ENCODE data around the gene ATP5F1D. TPM values are rescaled to one million over a fixed set of nuclear protein-coding genes. Genes with fewer than 3 reads are reported as not detected.

The ATP5F1D gene
- total and polyA plus RNA-seq, 2 of the 13 experiments (the other 11 are each of a cell fraction or from before 2014, with no cell fraction given): 39.4 to 78.7 TPM

DNA sequence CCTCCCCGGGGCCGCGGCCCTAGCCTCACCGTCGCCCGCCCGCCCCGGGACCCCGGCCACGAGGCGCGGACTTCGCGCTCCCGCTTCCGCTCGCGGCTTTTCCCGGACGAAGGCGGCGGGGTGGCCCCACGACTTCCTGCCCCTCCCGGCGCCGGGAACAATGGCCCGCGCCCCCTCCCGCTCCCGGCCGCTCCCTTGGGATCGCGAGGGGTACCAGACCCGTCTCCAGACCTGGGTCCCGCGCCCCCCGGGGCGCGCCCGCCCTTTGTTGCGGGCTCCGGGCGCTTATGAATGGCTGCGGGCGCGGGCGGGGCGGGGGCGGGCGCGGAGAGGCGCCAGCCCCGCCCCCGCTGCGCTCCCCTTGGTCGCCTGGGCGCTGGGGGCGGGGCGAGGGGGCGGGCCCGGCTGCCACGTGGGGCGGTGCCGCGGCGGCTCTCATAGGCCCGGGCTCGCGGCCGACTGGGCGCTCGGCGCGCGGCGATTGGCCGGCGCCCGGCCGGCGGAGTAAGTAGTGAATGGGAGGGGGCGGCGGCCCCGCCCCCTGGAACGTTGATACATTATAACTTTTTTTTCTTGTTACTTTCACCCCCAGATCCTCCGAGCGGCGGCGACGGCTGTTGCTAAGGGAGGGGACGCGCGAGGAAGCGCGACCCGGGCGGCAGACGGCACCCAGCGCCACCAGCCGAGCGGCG is 7.9 kb downstream of the ATP5F1D start (continued):
- no peak for TF ChIP-seq ARHGAP35 (CRISPR knock-in tag; IDR thresholded peaks at IDR 0.05; ENCODE audit: borderline replicate concordance)
- TF ChIP-seq, protein P1, sequence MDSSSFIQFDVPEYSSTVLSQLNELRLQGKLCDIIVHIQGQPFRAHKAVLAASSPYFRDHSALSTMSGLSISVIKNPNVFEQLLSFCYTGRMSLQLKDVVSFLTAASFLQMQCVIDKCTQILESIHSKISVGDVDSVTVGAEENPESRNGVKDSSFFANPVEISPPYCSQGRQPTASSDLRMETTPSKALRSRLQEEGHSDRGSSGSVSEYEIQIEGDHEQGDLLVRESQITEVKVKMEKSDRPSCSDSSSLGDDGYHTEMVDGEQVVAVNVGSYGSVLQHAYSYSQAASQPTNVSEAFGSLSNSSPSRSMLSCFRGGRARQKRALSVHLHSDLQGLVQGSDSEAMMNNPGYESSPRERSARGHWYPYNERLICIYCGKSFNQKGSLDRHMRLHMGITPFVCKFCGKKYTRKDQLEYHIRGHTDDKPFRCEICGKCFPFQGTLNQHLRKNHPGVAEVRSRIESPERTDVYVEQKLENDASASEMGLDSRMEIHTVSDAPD (CRISPR knock-in tag; IDR thresholded peaks at IDR 0.05): 0 out of 2 replicates have a peak, but pooled peaks have one; percentile 28
- TF ChIP-seq SMYD3 (CRISPR knock-in tag; IDR thresholded peaks at IDR 0.05): no peak
- TF ChIP-seq MEIS1 (CRISPR knock-in tag; IDR thresholded peaks at IDR 0.05; ENCODE audit: borderline replicate concordance): 0 out of 2 replicates have a peak, but pooled peaks have one; percentile 26
- TF ChIP-seq, protein P2, sequence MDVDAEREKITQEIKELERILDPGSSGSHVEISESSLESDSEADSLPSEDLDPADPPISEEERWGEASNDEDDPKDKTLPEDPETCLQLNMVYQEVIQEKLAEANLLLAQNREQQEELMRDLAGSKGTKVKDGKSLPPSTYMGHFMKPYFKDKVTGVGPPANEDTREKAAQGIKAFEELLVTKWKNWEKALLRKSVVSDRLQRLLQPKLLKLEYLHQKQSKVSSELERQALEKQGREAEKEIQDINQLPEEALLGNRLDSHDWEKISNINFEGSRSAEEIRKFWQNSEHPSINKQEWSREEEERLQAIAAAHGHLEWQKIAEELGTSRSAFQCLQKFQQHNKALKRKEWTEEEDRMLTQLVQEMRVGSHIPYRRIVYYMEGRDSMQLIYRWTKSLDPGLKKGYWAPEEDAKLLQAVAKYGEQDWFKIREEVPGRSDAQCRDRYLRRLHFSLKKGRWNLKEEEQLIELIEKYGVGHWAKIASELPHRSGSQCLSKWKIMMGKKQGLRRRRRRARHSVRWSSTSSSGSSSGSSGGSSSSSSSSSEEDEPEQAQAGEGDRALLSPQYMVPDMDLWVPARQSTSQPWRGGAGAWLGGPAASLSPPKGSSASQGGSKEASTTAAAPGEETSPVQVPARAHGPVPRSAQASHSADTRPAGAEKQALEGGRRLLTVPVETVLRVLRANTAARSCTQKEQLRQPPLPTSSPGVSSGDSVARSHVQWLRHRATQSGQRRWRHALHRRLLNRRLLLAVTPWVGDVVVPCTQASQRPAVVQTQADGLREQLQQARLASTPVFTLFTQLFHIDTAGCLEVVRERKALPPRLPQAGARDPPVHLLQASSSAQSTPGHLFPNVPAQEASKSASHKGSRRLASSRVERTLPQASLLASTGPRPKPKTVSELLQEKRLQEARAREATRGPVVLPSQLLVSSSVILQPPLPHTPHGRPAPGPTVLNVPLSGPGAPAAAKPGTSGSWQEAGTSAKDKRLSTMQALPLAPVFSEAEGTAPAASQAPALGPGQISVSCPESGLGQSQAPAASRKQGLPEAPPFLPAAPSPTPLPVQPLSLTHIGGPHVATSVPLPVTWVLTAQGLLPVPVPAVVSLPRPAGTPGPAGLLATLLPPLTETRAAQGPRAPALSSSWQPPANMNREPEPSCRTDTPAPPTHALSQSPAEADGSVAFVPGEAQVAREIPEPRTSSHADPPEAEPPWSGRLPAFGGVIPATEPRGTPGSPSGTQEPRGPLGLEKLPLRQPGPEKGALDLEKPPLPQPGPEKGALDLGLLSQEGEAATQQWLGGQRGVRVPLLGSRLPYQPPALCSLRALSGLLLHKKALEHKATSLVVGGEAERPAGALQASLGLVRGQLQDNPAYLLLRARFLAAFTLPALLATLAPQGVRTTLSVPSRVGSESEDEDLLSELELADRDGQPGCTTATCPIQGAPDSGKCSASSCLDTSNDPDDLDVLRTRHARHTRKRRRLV (CRISPR knock-in tag; IDR thresholded peaks at IDR 0.05): no peak
- TF ChIP-seq NR3C1 (CRISPR knock-in tag; IDR thresholded peaks at IDR 0.05): no peak
- no peak for TF ChIP-seq PCBP2 (optimal IDR thresholded peaks at IDR 0.05; ENCODE audit: low read depth, low read length, poor library complexity, severe bottlenecking)
- no peak for TF ChIP-seq GABPA (IDR thresholded peaks at IDR 0.05; ENCODE audit: low read depth, low read length)
- peak; percentile 71 for TF ChIP-seq GABPA (CRISPR knock-in tag; IDR thresholded peaks at IDR 0.05; ENCODE audit: low read depth)
- peak; percentile 24; the same call in 1 of the 2 replicates for TF ChIP-seq RFX1 (IDR thresholded peaks at IDR 0.05)
- TF ChIP-seq, protein P3, sequence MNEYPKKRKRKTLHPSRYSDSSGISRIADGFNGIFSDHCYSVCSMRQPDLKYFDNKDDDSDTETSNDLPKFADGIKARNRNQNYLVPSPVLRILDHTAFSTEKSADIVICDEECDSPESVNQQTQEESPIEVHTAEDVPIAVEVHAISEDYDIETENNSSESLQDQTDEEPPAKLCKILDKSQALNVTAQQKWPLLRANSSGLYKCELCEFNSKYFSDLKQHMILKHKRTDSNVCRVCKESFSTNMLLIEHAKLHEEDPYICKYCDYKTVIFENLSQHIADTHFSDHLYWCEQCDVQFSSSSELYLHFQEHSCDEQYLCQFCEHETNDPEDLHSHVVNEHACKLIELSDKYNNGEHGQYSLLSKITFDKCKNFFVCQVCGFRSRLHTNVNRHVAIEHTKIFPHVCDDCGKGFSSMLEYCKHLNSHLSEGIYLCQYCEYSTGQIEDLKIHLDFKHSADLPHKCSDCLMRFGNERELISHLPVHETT (CRISPR knock-in tag; conservative IDR thresholded peaks at IDR 0.05): peak; percentile 85
- TF ChIP-seq, protein P4, sequence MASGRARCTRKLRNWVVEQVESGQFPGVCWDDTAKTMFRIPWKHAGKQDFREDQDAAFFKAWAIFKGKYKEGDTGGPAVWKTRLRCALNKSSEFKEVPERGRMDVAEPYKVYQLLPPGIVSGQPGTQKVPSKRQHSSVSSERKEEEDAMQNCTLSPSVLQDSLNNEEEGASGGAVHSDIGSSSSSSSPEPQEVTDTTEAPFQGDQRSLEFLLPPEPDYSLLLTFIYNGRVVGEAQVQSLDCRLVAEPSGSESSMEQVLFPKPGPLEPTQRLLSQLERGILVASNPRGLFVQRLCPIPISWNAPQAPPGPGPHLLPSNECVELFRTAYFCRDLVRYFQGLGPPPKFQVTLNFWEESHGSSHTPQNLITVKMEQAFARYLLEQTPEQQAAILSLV (CRISPR knock-in tag; IDR thresholded peaks at IDR 0.05; ENCODE audit: borderline replicate concordance): no peak; the same call in 1 of the 2 replicates
- TF ChIP-seq SNRNP70 (IDR thresholded peaks at IDR 0.05; ENCODE audit: low read depth, low read length): no peak
- TF ChIP-seq YY1 (IDR thresholded peaks at IDR 0.05; ENCODE audit: insufficient read depth, insufficient replicate concordance, low read depth, low read length): peak; percentile 56
- TF ChIP-seq, protein P5, sequence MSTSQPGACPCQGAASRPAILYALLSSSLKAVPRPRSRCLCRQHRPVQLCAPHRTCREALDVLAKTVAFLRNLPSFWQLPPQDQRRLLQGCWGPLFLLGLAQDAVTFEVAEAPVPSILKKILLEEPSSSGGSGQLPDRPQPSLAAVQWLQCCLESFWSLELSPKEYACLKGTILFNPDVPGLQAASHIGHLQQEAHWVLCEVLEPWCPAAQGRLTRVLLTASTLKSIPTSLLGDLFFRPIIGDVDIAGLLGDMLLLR (CRISPR knock-in tag; IDR thresholded peaks at IDR 0.05): no peak
- TF ChIP-seq HNF4G (IDR thresholded peaks at IDR 0.05; ENCODE audit: borderline replicate concordance, low read depth, low read length): peak; percentile 33; the same call in 1 of the 2 replicates
- no peak for TF ChIP-seq HNF4G (CRISPR knock-in tag; IDR thresholded peaks at IDR 0.05; ENCODE audit: borderline replicate concordance, low read depth)
- 0 out of 2 replicates have a peak, but pooled peaks have one; percentile 59 for TF ChIP-seq BRD4 (CRISPR knock-in tag; IDR thresholded peaks at IDR 0.05)
- peak; percentile 66 for TF ChIP-seq HOXA3 (CRISPR knock-in tag; IDR thresholded peaks at IDR 0.05)
- 0 out of 2 replicates have a peak, but pooled peaks have one; percentile 33 for TF ChIP-seq ZNF441 (CRISPR knock-in tag; IDR thresholded peaks at IDR 0.05; ENCODE audit: borderline replicate concordance)

Data from HepG2 (cell line).